GM12873 (cell line): Measurements from ENCODE around the gene NAV2.

Source experiments
- CTCF ChIP-seq: IDR thresholded peaks from 2 replicates; pipeline ENCODE4 v1.5.1; 2012; ENCODE audit warnings: low read depth, mild to moderate bottlenecking, moderate library complexity, low read length, control low read depth; ENCODE audit not compliant: insufficient read depth; ENCODE audit errors: missing control alignments

Gene NAV2

GRCh38 chr11:20036626-20037335 lies 324.1 kb downstream of the NAV2 start:
- no peak for TF ChIP-seq CTCF

- no peak for TF ChIP-seq CTCF
Observed at GRCh38 chr11:20037396-20038153, 324.9 kb downstream of the NAV2 start.

- no peak for TF ChIP-seq CTCF
Observed at GRCh38 chr11:20038412-20038811, 325.8 kb downstream of the NAV2 start.

GRCh38 chr11:20038972-20039371 lies 326.3 kb downstream of the NAV2 start:
- no peak for TF ChIP-seq CTCF

DNA sequence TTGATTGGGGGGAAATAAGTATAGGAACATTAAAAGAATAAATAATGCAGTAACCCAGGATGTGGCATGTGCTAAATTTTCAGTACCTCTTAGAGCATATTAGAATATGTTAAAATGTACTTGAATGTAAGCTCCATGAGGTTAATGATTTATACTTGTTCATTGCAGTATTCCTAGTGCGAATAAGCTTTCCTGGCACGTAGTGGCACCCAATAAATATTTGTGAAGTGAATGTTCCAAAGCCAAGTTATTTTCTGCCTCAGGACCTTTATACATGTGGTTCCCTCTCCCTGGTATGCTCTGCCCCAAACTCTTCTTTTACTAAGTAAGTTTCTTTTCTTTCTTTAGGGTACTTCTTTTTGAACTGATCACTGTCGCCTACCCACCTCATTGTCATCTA lies 328.9 kb downstream of the NAV2 start:
- TF ChIP-seq CTCF, result no peak

DNA sequence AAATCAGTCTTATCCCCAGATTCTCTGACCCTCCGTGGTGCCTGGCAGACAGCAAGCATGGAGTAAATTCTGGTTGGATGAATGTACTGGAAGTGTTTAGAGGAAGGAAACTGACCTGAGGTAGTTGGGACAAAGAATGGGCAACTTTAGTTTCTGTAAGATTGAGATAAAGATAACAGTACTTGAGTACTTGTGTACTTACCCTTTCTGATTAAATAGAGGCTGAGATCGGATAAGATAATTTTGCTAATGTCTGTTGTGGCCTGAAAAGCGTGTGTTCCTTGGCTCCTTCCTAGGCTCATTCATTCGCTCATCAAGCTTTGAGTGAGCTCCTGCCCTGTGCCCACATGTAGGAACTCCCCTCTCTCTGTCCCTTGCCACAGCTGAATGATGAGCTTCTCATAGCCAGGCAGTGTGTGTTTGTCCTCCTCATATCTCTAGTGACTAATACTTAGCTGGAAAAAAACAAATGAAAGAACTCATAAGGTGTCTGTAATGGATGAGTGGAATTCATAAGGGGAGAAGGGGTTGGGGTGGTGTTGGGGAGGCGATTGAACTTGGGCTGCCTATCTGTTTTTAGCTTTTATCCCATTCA lies 329.5 kb downstream of the NAV2 start:
- TF ChIP-seq CTCF, result no peak

- no peak for TF ChIP-seq CTCF
Observed at GRCh38 chr11:20042811-20043341, 330.2 kb downstream of the NAV2 start.
